Astrocyte (in vitro differentiated cells and primary cell): ENCODE measurements around the gene SNRNP70.
"Not testable (repeated sequence)": the region's sequence is repeated elsewhere in the genome, so short reads cannot be mapped to it uniquely, and the experiment has no call there.

Experiments used
- EZH2 ChIP-seq: IDR thresholded peaks from 2 replicates; pipeline ENCODE4 v1.6.1; 2012; ENCODE audit warnings: mild to moderate bottlenecking, low read length, inconsistent platforms; ENCODE audit not compliant: insufficient read depth
- TF ChIP-seq, protein P1 (sequence below): IDR thresholded peaks from 2 replicates; pipeline ENCODE4 v1.5.1; 2011; ENCODE audit warnings: low read depth, mild to moderate bottlenecking, inconsistent platforms, low read length, moderate library complexity; ENCODE audit not compliant: insufficient read depth

DNA sequence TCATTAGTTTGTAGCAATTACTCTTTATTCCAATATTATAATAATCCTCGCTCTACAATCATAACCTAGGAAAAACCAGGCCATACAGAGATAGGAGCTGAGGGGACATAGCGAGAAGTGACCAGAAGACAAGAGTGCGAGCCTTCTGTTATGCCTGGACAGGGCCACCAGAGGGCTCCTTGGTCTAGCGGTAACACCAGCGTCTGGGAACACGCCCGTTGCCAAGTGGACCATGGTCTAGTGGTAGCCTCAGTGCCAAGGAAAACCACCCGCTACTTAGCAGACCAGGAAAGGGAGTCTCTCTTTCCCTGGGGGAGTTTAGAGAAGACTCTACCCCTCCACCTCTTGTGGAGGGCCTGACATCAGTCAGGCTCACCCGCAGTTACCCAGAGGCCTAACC is 10.4 kb upstream of the SNRNP70 start:
- TF ChIP-seq EZH2 = not testable (repeated sequence)
- TF ChIP-seq, protein P1, sequence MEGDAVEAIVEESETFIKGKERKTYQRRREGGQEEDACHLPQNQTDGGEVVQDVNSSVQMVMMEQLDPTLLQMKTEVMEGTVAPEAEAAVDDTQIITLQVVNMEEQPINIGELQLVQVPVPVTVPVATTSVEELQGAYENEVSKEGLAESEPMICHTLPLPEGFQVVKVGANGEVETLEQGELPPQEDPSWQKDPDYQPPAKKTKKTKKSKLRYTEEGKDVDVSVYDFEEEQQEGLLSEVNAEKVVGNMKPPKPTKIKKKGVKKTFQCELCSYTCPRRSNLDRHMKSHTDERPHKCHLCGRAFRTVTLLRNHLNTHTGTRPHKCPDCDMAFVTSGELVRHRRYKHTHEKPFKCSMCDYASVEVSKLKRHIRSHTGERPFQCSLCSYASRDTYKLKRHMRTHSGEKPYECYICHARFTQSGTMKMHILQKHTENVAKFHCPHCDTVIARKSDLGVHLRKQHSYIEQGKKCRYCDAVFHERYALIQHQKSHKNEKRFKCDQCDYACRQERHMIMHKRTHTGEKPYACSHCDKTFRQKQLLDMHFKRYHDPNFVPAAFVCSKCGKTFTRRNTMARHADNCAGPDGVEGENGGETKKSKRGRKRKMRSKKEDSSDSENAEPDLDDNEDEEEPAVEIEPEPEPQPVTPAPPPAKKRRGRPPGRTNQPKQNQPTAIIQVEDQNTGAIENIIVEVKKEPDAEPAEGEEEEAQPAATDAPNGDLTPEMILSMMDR = peak; percentile 41
